Transverse colon (tissue), 4 donors: Measurements from ENCODE around the gene RMI2. TPM values are rescaled to one million over a fixed set of nuclear protein-coding genes. Genes with fewer than 3 reads are reported as not detected.

Source experiments
- DNase-seq: peaks from one replicate; pipeline ENCODE4 v3.0.0-alpha.2; 2019
- H3K27ac ChIP-seq, 4 donors: fragments of 200-600 bp; sonication (generic); 2 replicates each; pipeline ENCODE4 v1.5.1; 2016 to 2018; ENCODE audit warnings: inconsistent platforms in 4 of 4
- H3K27me3 ChIP-seq: fragments of 200-600 bp; sonication (generic); 2 replicates; pipeline ENCODE4 v1.5.1; 2017; ENCODE audit warnings: inconsistent platforms
- H3K36me3 ChIP-seq, 4 donors: fragments of 200-600 bp; sonication (generic); 2 replicates each; pipeline ENCODE4 v1.5.1; 2017 to 2019; ENCODE audit warnings: inconsistent platforms in 4 of 4
- H3K4me1 ChIP-seq, 4 donors: fragments of 200-600 bp; sonication (generic); 2 replicates each; pipeline ENCODE4 v1.5.1; 2017 to 2020; ENCODE audit warnings: inconsistent platforms in 4 of 4
- H3K4me3 ChIP-seq, 4 donors: fragments of 200-600 bp; sonication (generic); 1 replicate in 1 of 4; 2 replicates in 3 of 4; pipeline versions ENCODE4 v1.5.1 to v1.6.1; 2017 to 2019; ENCODE audit warnings: inconsistent platforms in 4 of 4
- H3K9me3 ChIP-seq, 2 donors: fragments of 200-600 bp; sonication (generic); 2 replicates each; pipeline ENCODE4 v1.5.1; 2017 to 2019; ENCODE audit warnings: inconsistent platforms in 2 of 2
- EP300 ChIP-seq: sonication (generic); formaldehyde crosslinking; IDR thresholded peaks from one replicate; pipeline ENCODE4 v1.6.1; 2017; ENCODE audit warnings: antibody characterized with exemption, low read depth
- POLR2A ChIP-seq: fragments of 450-650 bp; IDR thresholded peaks from one replicate; pipeline ENCODE4 v1.6.1; 2016; ENCODE audit warnings: antibody characterized with exemption, mild to moderate bottlenecking, moderate library complexity
- POLR2AphosphoS5 ChIP-seq, 3 donors: sonication (generic); formaldehyde crosslinking; IDR thresholded peaks; one replicate each; pipeline ENCODE4 v1.6.1; 2016; ENCODE audit warnings: antibody characterized with exemption in 3 of 3
- WGBS, 2 donors: methylation state at CpG; one replicate each; pipeline ENCODE4 v1.1.5; 2018; ENCODE audit warnings: low coverage in 1 of 2; 5-methylcytosine and 5-hydroxymethylcytosine counted together
- in situ Hi-C, 4 donors: fragments of 200-750 bp; cut with MboI; loops; one replicate each; pipeline versions ENCODE4 v1.15.0 to v1.15.1; 2017; ENCODE audit warnings: low sequenced_read_pairs in 3 of 4, low pct_ligation_motif_present in 1 of 4, low pct_unique_long_range_greater_than_20kb in 1 of 4
- intact Hi-C: fragments of 100-400 bp; cut with DNase I; formaldehyde crosslinking; loops from one replicate; pipeline ENCODE4 v1.15.1; 2023; ENCODE audit warnings: low total_unique reads
- total RNA-seq, 4 donors: library from RNA; depleted of rRNA; stranded (reverse); fragments of >200 nt; gene quantifications; one replicate each; pipeline ENCODE4 v1.1.0, GENCODE V29; 2016
- TF ChIP-seq, protein P1 (sequence below), 5 experiments: fragments of 200-600 bp in 3 of 5; fragments of 450-650 bp in 2 of 5; sonication (generic) in 3 of 5; IDR thresholded peaks; 1 replicate in 2 of 5; 2 replicates in 3 of 5; pipeline ENCODE4 v1.5.1; 2016 to 2017; ENCODE audit warnings: antibody characterized with exemption in 5 of 5, inconsistent platforms in 3 of 5, mild to moderate bottlenecking in 2 of 5, moderate library complexity in 1 of 5

Gene RMI2
- total RNA-seq, 4 donors from 2014 or later: 2.3 to 2.9 TPM; not detected in 2

DNA sequence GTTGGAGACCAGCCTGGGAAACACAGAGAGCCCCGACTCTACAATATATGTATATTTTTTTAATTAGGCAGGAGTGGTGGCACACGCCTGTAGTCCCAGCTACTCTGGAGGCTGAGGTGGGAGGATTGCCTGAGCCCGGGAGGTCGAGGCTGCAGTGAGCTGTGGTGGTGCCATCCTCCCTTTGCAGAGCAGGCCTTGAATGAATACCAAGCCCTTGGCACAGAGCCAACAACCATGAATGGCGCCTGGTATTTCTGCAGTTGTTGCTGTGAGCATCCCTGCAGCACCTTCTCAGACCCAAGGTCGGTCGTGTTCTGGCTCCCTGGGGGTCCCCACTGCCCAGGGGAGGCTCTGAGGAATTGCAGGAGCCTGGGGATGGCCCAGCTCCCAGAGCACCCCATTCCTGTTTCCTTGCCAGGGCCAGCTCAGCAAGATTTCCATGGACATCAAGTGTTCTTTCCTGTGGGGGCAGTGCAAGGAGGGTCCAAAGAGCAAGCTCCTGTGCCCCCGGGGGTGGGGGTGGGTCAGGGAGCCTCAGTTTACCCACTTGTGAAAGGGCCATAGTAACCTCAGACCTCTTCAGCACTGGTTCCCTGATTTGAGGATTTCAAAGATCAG is 25.6 kb upstream of the RMI2 start:
- WGBS, 2 donors: 46 to 100% methylated on average over 1 to 8 of the region's 8 CpGs
- in situ Hi-C loops: no loop called here
- no peak for DNase-seq

GRCh38 chr16:11320170-11320569 is 25.1 kb upstream of the RMI2 start:
- Histone ChIP-seq H3K9me3 (no peaks in the 10 kb centered on the region), H3K36me3 (no peaks in the 10 kb centered on the region), H3K27ac (no peak overlapping the region), H3K4me1 (no peaks in the 10 kb centered on the region), H3K4me3 (no peak overlapping the region), H3K27me3 (no peaks in the 10 kb centered on the region)
- TF ChIP-seq POLR2A: no peak
- TF ChIP-seq EP300: no peak
- TF ChIP-seq, protein P1, sequence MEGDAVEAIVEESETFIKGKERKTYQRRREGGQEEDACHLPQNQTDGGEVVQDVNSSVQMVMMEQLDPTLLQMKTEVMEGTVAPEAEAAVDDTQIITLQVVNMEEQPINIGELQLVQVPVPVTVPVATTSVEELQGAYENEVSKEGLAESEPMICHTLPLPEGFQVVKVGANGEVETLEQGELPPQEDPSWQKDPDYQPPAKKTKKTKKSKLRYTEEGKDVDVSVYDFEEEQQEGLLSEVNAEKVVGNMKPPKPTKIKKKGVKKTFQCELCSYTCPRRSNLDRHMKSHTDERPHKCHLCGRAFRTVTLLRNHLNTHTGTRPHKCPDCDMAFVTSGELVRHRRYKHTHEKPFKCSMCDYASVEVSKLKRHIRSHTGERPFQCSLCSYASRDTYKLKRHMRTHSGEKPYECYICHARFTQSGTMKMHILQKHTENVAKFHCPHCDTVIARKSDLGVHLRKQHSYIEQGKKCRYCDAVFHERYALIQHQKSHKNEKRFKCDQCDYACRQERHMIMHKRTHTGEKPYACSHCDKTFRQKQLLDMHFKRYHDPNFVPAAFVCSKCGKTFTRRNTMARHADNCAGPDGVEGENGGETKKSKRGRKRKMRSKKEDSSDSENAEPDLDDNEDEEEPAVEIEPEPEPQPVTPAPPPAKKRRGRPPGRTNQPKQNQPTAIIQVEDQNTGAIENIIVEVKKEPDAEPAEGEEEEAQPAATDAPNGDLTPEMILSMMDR (IDR thresholded peaks at IDR 0.05): no peak
- TF ChIP-seq POLR2AphosphoS5 (IDR thresholded peaks at IDR 0.05): no peak
- WGBS, 2 donors: 65% methylated on average over 10 of the region's 10 CpGs; no CpG with 5 or more reads in 1 of the 2 donors
- intact Hi-C loops: no loop called here
- DNase-seq: no peak
- in situ Hi-C loops: no loop called here

More for the DNA sequence above, 25.6 kb upstream of the RMI2 start:
- no peaks in the 10 kb centered on the region for H3K9me3 ChIP-seq
- no peak overlapping the region for H3K4me3 ChIP-seq
- no peaks in the 10 kb centered on the region for H3K4me1 ChIP-seq
- no peaks in the 10 kb centered on the region for H3K36me3 ChIP-seq
- no peak overlapping the region for H3K27ac ChIP-seq
- TF ChIP-seq EP300: no peak
- intact Hi-C loops: no loop called here
- no peaks in the 10 kb centered on the region for H3K27me3 ChIP-seq

GRCh38 chr16:11321662-11322061 is 23.6 kb upstream of the RMI2 start:
- H3K36me3 ChIP-seq: no peaks in the 10 kb centered on the region
- 67 to 79% methylated on average over 2 to 5 of the region's 5 CpGs for WGBS, 2 donors
- no peak overlapping the region for H3K4me3 ChIP-seq
- no peak for TF ChIP-seq POLR2AphosphoS5 (IDR thresholded peaks at IDR 0.05)
- TF ChIP-seq POLR2A: no peak
- TF ChIP-seq EP300: no peak
- TF ChIP-seq, protein P1 (IDR thresholded peaks at IDR 0.05): no peak
- no peak for DNase-seq
- H3K4me1 ChIP-seq: no peaks in the 10 kb centered on the region
- H3K9me3 ChIP-seq: no peaks in the 10 kb centered on the region
- H3K27ac ChIP-seq: no peak overlapping the region
- no peaks in the 10 kb centered on the region for H3K27me3 ChIP-seq
- intact Hi-C loops (no loop called here), in situ Hi-C loops (no loop called here)

DNA sequence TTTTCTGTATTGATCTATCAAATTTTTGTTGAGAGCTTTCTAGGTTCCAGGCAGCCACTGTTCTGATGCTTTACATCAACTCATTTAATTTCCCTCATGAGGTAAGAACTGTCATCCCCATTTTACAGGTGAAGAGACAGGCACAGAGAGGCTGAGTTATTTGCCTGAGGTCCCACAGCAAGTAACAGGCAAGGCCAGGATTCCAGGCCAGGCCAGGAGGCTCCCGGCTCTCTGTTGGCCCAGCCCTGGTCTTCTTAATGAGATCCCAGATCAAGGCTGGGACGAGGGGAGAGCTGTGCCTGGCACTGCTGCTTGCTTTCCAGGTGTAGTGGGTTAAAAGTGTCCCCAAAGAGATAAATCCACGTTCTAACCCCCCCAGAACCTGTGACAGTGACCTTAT is 22.4 kb upstream of the RMI2 start:
- DNase-seq: no peak
- Histone ChIP-seq H3K36me3 (no peaks in the 10 kb centered on the region), H3K27ac (no peak overlapping the region), H3K27me3 (no peaks in the 10 kb centered on the region), H3K4me1 (peaks cover 0 to 2% (median under 1%) of the 10 kb centered on the region in 4 donors), H3K9me3 (no peaks in the 10 kb centered on the region), H3K4me3 (no peak overlapping the region)
- 90% methylated on average over 3 of the region's 3 CpGs; no CpG with 5 or more reads in 1 of the 2 donors for WGBS, 2 donors
- TF ChIP-seq, protein P1 (IDR thresholded peaks at IDR 0.05): no peak
- no peak for TF ChIP-seq POLR2A
- TF ChIP-seq POLR2AphosphoS5 (IDR thresholded peaks at IDR 0.05): no peak
- no peak for TF ChIP-seq EP300
- in situ Hi-C loops (no loop called here), intact Hi-C loops (no loop called here)
